ENCODE data around the gene ERFE. TPM values are rescaled to one million over a fixed set of nuclear protein-coding genes. Genes with fewer than 3 reads are reported as not detected.

ERFE gene
- total RNA-seq, 1 experiment from 2014 or later = 4.5 TPM

DNA sequence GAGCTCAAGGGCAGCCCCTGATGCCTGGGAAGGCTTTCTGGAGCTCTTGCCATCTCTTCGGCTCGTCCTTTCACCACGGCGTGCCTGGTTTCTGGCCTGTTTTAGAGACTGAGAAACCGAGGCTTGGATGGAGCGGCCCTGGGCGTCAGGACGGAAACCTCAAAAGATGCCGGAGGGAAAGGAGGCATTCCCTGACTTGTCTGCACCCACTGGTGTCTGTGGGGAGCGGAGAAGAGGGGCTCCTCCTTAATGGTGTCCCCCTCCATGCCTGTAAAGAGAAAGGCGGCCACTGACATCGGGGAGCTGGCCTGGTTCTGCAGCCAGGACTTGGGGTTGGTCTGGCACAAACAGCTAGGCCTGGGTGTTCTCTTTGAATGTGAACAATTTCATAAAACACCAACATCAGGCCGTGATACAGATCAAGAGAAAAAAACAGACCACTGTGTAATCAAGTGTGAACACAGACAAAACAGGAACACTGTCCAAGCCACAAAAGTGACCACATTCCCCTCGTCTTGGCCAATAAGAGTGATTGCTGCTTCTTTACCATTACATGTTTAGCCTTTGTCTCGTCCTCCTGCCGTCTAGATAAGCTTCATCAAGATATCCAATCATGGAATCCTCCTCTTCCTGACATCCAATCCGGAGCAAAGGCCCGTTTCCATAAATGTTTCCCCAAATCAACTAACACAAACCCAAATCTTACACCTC is 45.4 kb downstream of the ERFE start:
- H3K9me3 Mint-ChIP-seq = peaks cover 10% of the 10 kb centered on the region
- H3K36me3 Mint-ChIP-seq = peaks cover 9% of the 10 kb centered on the region
- DNase-seq (ENCODE audit: low spot score) (no peak), ATAC-seq (peak; percentile 22)
- H3K27me3 Mint-ChIP-seq (ENCODE audit: low read depth) = peaks cover 15% of the 10 kb centered on the region
- H3K4me1 Mint-ChIP-seq = peaks cover 16% of the 10 kb centered on the region
- ChIA-PET CTCF (no interaction called here), POLR2A (no interaction called here)
- peak overlapping the region; percentile 70 for H3K4me3 Mint-ChIP-seq
- H3K27ac Mint-ChIP-seq = no peak overlapping the region
- TF ChIP-seq, protein P1, sequence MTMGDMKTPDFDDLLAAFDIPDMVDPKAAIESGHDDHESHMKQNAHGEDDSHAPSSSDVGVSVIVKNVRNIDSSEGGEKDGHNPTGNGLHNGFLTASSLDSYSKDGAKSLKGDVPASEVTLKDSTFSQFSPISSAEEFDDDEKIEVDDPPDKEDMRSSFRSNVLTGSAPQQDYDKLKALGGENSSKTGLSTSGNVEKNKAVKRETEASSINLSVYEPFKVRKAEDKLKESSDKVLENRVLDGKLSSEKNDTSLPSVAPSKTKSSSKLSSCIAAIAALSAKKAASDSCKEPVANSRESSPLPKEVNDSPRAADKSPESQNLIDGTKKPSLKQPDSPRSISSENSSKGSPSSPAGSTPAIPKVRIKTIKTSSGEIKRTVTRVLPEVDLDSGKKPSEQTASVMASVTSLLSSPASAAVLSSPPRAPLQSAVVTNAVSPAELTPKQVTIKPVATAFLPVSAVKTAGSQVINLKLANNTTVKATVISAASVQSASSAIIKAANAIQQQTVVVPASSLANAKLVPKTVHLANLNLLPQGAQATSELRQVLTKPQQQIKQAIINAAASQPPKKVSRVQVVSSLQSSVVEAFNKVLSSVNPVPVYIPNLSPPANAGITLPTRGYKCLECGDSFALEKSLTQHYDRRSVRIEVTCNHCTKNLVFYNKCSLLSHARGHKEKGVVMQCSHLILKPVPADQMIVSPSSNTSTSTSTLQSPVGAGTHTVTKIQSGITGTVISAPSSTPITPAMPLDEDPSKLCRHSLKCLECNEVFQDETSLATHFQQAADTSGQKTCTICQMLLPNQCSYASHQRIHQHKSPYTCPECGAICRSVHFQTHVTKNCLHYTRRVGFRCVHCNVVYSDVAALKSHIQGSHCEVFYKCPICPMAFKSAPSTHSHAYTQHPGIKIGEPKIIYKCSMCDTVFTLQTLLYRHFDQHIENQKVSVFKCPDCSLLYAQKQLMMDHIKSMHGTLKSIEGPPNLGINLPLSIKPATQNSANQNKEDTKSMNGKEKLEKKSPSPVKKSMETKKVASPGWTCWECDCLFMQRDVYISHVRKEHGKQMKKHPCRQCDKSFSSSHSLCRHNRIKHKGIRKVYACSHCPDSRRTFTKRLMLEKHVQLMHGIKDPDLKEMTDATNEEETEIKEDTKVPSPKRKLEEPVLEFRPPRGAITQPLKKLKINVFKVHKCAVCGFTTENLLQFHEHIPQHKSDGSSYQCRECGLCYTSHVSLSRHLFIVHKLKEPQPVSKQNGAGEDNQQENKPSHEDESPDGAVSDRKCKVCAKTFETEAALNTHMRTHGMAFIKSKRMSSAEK (CRISPR knock-in tag; IDR thresholded peaks at IDR 0.05; ENCODE audit: borderline replicate concordance) = no peak
- TF ChIP-seq, protein P2, sequence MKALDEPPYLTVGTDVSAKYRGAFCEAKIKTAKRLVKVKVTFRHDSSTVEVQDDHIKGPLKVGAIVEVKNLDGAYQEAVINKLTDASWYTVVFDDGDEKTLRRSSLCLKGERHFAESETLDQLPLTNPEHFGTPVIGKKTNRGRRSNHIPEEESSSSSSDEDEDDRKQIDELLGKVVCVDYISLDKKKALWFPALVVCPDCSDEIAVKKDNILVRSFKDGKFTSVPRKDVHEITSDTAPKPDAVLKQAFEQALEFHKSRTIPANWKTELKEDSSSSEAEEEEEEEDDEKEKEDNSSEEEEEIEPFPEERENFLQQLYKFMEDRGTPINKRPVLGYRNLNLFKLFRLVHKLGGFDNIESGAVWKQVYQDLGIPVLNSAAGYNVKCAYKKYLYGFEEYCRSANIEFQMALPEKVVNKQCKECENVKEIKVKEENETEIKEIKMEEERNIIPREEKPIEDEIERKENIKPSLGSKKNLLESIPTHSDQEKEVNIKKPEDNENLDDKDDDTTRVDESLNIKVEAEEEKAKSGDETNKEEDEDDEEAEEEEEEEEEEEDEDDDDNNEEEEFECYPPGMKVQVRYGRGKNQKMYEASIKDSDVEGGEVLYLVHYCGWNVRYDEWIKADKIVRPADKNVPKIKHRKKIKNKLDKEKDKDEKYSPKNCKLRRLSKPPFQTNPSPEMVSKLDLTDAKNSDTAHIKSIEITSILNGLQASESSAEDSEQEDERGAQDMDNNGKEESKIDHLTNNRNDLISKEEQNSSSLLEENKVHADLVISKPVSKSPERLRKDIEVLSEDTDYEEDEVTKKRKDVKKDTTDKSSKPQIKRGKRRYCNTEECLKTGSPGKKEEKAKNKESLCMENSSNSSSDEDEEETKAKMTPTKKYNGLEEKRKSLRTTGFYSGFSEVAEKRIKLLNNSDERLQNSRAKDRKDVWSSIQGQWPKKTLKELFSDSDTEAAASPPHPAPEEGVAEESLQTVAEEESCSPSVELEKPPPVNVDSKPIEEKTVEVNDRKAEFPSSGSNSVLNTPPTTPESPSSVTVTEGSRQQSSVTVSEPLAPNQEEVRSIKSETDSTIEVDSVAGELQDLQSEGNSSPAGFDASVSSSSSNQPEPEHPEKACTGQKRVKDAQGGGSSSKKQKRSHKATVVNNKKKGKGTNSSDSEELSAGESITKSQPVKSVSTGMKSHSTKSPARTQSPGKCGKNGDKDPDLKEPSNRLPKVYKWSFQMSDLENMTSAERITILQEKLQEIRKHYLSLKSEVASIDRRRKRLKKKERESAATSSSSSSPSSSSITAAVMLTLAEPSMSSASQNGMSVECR (CRISPR knock-in tag; IDR thresholded peaks at IDR 0.05; ENCODE audit: borderline replicate concordance) = no peak
- TF ChIP-seq, protein P3, sequence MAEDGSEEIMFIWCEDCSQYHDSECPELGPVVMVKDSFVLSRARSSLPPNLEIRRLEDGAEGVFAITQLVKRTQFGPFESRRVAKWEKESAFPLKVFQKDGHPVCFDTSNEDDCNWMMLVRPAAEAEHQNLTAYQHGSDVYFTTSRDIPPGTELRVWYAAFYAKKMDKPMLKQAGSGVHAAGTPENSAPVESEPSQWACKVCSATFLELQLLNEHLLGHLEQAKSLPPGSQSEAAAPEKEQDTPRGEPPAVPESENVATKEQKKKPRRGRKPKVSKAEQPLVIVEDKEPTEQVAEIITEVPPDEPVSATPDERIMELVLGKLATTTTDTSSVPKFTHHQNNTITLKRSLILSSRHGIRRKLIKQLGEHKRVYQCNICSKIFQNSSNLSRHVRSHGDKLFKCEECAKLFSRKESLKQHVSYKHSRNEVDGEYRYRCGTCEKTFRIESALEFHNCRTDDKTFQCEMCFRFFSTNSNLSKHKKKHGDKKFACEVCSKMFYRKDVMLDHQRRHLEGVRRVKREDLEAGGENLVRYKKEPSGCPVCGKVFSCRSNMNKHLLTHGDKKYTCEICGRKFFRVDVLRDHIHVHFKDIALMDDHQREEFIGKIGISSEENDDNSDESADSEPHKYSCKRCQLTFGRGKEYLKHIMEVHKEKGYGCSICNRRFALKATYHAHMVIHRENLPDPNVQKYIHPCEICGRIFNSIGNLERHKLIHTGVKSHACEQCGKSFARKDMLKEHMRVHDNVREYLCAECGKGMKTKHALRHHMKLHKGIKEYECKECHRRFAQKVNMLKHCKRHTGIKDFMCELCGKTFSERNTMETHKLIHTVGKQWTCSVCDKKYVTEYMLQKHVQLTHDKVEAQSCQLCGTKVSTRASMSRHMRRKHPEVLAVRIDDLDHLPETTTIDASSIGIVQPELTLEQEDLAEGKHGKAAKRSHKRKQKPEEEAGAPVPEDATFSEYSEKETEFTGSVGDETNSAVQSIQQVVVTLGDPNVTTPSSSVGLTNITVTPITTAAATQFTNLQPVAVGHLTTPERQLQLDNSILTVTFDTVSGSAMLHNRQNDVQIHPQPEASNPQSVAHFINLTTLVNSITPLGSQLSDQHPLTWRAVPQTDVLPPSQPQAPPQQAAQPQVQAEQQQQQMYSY (CRISPR knock-in tag; IDR thresholded peaks at IDR 0.05) = no peak
- TF ChIP-seq, protein P4, sequence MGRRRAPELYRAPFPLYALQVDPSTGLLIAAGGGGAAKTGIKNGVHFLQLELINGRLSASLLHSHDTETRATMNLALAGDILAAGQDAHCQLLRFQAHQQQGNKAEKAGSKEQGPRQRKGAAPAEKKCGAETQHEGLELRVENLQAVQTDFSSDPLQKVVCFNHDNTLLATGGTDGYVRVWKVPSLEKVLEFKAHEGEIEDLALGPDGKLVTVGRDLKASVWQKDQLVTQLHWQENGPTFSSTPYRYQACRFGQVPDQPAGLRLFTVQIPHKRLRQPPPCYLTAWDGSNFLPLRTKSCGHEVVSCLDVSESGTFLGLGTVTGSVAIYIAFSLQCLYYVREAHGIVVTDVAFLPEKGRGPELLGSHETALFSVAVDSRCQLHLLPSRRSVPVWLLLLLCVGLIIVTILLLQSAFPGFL (CRISPR knock-in tag; IDR thresholded peaks at IDR 0.05; ENCODE audit: borderline replicate concordance) = no peak
- TF ChIP-seq, protein P5, sequence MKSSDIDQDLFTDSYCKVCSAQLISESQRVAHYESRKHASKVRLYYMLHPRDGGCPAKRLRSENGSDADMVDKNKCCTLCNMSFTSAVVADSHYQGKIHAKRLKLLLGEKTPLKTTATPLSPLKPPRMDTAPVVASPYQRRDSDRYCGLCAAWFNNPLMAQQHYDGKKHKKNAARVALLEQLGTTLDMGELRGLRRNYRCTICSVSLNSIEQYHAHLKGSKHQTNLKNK (CRISPR knock-in tag; IDR thresholded peaks at IDR 0.05) = no peak
- no peak for TF ChIP-seq PRRX2 (CRISPR knock-in tag; IDR thresholded peaks at IDR 0.05)
- no peak for TF ChIP-seq RELA (CRISPR knock-in tag; IDR thresholded peaks at IDR 0.05; ENCODE audit: borderline replicate concordance)
- TF ChIP-seq TEAD1 (CRISPR knock-in tag; IDR thresholded peaks at IDR 0.05) = no peak
- TF ChIP-seq, protein P6, sequence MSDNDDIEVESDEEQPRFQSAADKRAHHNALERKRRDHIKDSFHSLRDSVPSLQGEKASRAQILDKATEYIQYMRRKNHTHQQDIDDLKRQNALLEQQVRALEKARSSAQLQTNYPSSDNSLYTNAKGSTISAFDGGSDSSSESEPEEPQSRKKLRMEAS (CRISPR knock-in tag; IDR thresholded peaks at IDR 0.05) = no peak
- TF ChIP-seq, protein P7, sequence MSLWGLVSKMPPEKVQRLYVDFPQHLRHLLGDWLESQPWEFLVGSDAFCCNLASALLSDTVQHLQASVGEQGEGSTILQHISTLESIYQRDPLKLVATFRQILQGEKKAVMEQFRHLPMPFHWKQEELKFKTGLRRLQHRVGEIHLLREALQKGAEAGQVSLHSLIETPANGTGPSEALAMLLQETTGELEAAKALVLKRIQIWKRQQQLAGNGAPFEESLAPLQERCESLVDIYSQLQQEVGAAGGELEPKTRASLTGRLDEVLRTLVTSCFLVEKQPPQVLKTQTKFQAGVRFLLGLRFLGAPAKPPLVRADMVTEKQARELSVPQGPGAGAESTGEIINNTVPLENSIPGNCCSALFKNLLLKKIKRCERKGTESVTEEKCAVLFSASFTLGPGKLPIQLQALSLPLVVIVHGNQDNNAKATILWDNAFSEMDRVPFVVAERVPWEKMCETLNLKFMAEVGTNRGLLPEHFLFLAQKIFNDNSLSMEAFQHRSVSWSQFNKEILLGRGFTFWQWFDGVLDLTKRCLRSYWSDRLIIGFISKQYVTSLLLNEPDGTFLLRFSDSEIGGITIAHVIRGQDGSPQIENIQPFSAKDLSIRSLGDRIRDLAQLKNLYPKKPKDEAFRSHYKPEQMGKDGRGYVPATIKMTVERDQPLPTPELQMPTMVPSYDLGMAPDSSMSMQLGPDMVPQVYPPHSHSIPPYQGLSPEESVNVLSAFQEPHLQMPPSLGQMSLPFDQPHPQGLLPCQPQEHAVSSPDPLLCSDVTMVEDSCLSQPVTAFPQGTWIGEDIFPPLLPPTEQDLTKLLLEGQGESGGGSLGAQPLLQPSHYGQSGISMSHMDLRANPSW (CRISPR knock-in tag; conservative IDR thresholded peaks at IDR 0.05; ENCODE audit: low read depth) = no peak
- TF ChIP-seq, protein P8, sequence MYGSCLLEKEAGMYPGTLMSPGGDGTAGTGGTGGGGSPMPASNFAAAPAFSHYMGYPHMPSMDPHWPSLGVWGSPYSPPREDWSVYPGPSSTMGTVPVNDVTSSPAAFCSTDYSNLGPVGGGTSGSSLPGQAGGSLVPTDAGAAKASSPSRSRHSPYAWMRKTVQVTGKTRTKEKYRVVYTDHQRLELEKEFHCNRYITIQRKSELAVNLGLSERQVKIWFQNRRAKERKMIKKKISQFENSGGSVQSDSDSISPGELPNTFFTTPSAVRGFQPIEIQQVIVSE (CRISPR knock-in tag; IDR thresholded peaks at IDR 0.05; ENCODE audit: borderline replicate concordance) = no peak
- TF ChIP-seq SMAD3 (CRISPR knock-in tag; IDR thresholded peaks at IDR 0.05; ENCODE audit: borderline replicate concordance) = no peak
- TF ChIP-seq ZNF232 (CRISPR knock-in tag; IDR thresholded peaks at IDR 0.05) = no peak
- no peak for TF ChIP-seq EMX1 (CRISPR knock-in tag; IDR thresholded peaks at IDR 0.05)
- TF ChIP-seq, protein P9, sequence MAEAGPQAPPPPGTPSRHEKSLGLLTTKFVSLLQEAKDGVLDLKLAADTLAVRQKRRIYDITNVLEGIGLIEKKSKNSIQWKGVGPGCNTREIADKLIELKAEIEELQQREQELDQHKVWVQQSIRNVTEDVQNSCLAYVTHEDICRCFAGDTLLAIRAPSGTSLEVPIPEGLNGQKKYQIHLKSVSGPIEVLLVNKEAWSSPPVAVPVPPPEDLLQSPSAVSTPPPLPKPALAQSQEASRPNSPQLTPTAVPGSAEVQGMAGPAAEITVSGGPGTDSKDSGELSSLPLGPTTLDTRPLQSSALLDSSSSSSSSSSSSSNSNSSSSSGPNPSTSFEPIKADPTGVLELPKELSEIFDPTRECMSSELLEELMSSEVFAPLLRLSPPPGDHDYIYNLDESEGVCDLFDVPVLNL (CRISPR knock-in tag; IDR thresholded peaks at IDR 0.05; ENCODE audit: borderline replicate concordance, low read depth) = no peak
- no peak for TF ChIP-seq ZNF138 (CRISPR knock-in tag; conservative IDR thresholded peaks at IDR 0.05)
- TF ChIP-seq GTF2I (CRISPR knock-in tag; conservative IDR thresholded peaks at IDR 0.05) = no peak

All from WTC11 (cell line).